ENCODE measurements around the gene GABRB2. TPM values are rescaled to one million over a fixed set of nuclear protein-coding genes. Genes with fewer than 3 reads are reported as not detected.
"Not testable (repeated sequence)": the region's sequence is repeated elsewhere in the genome, so short reads cannot be mapped to it uniquely, and the experiment has no call there.

The GABRB2 gene
- total RNA-seq, 1 donor from 2014 or later = 4.8 TPM

GRCh38 chr5:161246749-161247148 lies 299.8 kb downstream of the GABRB2 start:
- DNase-seq (ENCODE audit: low spot score) = no peak

DNA sequence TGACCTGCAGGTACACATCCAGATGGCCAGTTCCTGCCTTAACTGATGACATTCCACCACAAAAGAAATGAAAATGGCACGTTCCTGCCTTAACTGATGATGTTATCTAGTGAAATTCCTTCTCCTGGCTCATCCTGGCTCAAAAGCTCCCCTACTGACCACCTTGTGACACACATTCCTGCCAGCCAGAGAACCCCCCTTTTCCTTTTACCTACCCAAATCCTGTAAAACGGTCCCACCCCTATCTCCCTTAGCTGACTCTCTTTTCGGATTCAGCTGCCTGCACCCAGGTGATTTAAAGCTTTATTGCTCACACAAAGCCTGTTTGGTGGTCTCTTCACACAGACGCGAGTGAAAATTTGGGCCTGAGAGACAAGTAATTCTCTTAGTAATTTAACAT lies 300.7 kb downstream of the GABRB2 start:
- DNase-seq (ENCODE audit: low spot score) = not testable (repeated sequence)

Other genes with a start within 250 kb of the GABRB2 start
- not detected for gene GABRA6, start 139.0 kb upstream of the GABRB2 start, total RNA-seq

Data from mesenteric fat pad (tissue), 1 donor.